LNCaP clone FGC (cell line): Measurements from ENCODE around the gene IQCC.

Source experiments
- DNase-seq: peaks from one replicate; pipeline ENCODE4 v3.0.0-alpha.2; 2011; ENCODE audit warnings: low read depth
- H3K4me3 ChIP-seq: 2 replicates; pipeline ENCODE4 v1.5.1; 2011; ENCODE audit warnings: mild to moderate bottlenecking, low read depth, low read length, control low read depth
- TF ChIP-seq, protein P1 (sequence below): IDR thresholded peaks from 2 replicates; pipeline ENCODE4 v1.5.1; 2012; ENCODE audit warnings: mild to moderate bottlenecking; ENCODE audit not compliant: control insufficient read depth, insufficient read depth; ENCODE audit errors: extremely low read depth

The IQCC gene

DNA sequence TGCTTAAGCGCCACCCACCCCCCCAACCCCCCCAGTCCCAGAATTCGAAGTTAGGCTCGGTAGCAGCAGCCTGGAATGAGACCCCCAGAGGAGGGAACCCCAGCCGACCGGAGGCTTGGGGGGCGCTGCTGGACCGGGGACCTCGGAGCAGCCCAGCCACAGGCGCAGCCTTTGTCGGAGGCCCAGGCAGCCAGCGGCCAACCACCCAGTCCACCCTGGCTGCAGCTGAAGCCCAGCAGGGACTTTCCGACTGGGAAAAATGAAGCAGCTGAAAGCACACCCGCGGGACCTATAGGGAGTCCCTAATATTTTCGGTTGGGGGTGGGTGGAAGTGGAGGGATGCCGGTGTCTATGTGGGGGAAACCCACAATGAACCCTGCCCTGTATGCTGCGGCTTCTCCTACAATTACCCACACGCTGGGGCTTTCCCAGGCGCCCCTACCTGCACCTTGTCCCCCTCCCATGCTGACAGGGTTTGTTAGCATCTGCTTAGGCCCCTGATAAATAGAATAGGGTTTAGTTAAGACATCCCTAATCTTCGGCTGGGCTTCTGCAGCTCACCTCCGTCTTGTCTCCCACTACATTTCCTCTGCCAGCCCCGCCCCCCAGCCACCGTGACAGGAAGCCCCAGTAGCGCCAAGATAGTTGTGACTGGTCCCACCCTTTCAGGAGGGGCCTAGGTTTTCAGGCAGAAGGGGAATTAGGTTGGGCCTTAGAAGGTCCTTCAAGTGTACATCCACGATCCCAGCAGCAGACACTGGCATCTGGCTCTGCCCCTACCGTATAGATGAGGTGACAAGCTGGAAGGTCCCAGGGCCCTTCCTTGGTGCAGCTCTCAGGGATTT, 4.2 kb upstream of the IQCC start:
- peak overlapping the region; percentile 69 for H3K4me3 ChIP-seq
- DNase-seq, result no peak
- TF ChIP-seq, protein P1, sequence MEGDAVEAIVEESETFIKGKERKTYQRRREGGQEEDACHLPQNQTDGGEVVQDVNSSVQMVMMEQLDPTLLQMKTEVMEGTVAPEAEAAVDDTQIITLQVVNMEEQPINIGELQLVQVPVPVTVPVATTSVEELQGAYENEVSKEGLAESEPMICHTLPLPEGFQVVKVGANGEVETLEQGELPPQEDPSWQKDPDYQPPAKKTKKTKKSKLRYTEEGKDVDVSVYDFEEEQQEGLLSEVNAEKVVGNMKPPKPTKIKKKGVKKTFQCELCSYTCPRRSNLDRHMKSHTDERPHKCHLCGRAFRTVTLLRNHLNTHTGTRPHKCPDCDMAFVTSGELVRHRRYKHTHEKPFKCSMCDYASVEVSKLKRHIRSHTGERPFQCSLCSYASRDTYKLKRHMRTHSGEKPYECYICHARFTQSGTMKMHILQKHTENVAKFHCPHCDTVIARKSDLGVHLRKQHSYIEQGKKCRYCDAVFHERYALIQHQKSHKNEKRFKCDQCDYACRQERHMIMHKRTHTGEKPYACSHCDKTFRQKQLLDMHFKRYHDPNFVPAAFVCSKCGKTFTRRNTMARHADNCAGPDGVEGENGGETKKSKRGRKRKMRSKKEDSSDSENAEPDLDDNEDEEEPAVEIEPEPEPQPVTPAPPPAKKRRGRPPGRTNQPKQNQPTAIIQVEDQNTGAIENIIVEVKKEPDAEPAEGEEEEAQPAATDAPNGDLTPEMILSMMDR, result no peak

DNA sequence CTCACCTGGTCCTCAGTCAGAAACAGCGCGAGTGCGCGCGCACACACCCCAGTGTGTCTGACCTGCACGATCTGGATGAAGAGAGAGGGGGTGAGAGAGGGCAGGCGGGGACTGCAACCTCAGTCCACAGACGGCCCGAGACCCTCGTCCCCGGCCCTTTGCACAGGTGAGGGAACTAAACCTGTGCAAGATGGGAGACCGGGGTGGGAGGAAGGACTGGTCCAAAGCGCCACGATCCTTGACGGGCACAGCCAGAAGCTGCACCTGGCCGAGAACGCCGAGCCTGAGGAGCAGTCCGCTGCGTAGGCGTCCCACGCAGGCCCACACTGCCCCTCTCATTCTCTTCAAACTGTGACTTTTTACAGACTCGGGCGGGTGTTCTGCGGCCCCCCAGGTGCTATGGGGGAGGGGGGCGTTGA, 519 bp upstream of the IQCC start:
- TF ChIP-seq, protein P1, result no peak
- peak overlapping the region; percentile 82 for H3K4me3 ChIP-seq
- DNase-seq, result no peak

DNA sequence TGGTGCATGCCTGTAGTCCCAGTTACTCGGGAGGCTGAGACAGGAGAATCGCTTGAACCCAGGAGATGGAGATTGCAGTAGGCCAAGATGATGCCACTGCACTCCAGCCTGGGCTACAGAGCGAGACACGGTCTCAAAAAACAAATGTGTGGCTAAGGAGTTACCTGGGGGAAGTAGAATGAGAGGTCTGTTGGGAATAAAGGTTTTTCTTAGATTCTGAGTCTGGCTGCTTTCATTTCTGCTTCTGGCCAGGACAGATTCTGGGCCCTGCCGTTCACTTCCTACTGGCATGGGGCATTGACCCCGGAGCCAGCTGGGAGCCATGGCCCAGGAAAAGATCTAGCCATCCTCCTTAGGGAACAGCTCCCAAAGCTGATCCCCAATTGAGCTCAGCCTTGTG, 3.0 kb downstream of the IQCC start:
- no peak for DNase-seq
- H3K4me3 ChIP-seq, result no peak overlapping the region
- TF ChIP-seq, protein P1, result no peak

DNA sequence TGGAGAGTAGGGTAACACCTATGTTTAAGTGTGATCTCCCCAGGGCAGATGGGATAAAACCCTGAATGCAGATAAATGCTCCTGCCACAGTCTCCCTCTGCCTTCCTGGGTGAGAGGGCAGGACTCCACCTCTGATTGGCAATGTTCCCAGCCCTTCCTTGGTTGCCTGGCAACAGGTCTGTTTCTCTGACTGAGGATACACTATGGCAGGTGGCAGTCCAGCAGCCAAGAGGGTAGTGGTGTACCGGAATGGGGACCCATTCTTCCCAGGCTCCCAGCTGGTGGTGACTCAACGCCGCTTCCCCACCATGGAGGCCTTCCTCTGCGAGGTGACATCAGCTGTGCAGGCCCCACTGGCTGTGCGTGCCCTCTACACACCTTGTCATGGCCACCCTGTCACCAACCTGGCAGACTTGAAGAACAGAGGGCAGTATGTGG, 3.4 kb downstream of the IQCC start, which contains the start of gene DCDC2B:
DCDC2B (plus strand) TSS at position 199 of the 438 bp plus-strand sequence; CDS start at position 204, 5 bp downstream.
- peak; percentile 69 for DNase-seq

DNA sequence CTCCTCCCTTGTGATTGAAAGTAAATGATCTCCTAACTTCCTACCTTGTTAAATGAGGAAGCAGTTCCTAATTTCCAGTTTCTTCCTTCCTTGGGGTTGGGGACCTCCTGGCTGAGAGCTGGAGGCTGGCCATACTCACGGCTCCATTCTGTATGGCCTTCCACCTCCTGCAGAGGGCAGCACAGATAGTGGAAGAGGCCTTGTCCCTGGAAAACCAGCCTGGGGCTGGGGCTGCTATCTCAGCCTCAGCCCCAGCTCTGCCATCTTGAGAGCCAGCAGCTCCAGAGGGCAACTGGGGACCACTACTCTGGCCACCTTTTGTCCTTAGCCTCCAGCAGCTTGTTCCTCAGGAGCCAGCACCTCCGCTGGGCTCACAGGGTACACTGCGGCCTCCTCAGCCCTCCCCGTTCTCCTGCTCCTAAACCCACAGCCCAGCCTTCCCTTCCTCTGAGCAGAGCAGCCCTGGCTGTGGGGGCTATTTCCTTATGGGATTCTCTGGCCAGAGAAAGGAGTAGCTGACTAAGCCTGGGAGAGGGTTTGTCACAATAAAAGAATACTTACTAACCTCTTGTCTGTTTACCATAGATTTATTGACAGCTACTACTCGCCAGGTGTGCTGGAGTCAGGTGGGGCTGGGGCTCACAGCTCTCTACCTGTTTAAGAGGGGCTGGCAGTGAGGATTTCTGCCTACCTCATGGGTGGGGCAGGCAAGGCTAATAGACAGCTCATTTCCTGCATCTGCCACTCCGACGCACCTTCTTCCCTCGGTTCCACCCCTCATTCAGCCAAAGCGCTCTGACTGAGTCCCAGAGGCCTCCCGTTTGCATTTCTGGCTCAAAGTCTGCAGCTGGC, 10.4 kb downstream of the IQCC start:
- DNase-seq, result no peak
- H3K4me3 ChIP-seq, result no peak overlapping the region
- TF ChIP-seq, protein P1, result peak; percentile 89

More for the DNA sequence above, 3.4 kb downstream of the IQCC start, which contains the start of gene DCDC2B:
- TF ChIP-seq, protein P1, result no peak
- H3K4me3 ChIP-seq, result no peak within 1 kb of the TSS

DNA sequence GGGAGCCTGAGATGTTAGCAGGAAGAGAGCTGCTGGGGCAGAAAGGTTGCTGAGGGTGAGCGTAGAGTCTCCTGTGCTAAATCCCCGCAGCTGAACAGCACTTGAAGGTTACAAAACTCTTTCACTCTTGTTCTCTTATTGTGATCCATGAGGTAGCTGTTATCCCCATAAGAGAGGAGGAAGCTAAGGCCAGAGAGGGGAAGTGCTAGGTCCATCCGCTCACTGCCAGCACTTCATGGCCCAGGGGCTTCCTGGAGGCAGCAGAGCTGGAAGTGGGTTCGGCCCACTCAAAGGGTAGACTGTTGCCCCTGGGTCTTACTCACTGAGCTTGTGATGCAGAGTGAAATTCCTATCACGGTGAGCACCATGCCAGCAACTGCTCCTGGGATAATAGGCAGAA, 11.1 kb downstream of the IQCC start:
- TF ChIP-seq, protein P1, result no peak
- no peak overlapping the region for H3K4me3 ChIP-seq
- no peak for DNase-seq
